GM18907 (cell line): ENCODE data around the gene IFT25.
A peak's percentile ranks its signal among the peaks of the same experiment; 100 is the strongest.
"Not testable (repeated sequence)": the region's sequence is repeated elsewhere in the genome, so short reads cannot be mapped to it uniquely, and the experiment has no call there.

Experiments
- ATAC-seq: cut with Tn5 transposase; IDR thresholded peaks from one replicate; pipeline ENCODE4 v1.9.1; 2021; ENCODE audit warnings: mild to moderate bottlenecking, moderate library complexity; ENCODE audit not compliant: unreplicated experiment

IFT25 gene

DNA sequence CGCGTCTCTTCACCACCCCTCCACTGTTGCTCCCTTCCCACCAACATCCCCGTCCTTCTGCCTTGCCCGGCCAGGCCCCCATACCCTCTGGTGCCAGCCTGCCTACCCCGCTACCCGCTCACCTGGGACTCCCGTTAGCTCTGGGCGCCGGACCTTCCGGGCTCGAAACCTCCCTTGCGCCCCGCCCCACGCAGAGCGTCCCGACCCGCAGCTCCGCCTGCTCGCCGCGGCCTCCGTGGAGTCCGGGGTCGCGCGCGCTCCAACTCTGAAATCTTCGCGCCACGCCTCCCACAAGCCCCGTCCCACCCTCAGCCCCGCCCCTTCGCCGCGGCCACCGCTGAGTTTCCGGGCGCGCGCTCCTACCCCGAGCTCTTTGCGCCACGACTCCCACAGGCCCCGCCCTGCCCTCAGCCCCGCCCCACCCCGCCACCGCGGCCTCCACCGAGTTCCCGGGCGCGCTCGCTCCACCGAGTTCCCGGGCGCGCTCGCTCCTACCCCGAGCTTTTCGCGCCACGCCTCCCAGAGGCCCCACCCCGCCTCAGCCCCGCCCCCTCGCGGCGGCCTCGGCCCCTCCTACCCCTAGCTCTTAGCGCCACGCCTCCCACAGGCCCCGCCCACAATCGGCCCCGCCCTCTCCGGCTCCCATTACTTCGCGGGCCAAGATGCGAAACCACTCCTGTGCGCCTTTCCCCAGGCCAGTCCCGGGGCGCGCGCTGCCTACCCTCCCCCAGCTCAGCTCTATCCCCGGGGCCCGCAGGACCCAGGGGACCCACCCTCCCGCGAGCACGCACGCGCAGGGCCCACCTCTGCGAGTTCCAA lies at the start of gene IFT25:
Gene IFT25 (minus strand): TSS at position 267 of the 819 bp plus-strand sequence. CDS start 5,617 bp downstream, outside the sequence.
- peak; percentile 73 for ATAC-seq

- ATAC-seq, result not testable (repeated sequence)
Observed at GRCh38 chr1:53994516-53994915, 49.0 kb upstream of the IFT25 start.

DNA sequence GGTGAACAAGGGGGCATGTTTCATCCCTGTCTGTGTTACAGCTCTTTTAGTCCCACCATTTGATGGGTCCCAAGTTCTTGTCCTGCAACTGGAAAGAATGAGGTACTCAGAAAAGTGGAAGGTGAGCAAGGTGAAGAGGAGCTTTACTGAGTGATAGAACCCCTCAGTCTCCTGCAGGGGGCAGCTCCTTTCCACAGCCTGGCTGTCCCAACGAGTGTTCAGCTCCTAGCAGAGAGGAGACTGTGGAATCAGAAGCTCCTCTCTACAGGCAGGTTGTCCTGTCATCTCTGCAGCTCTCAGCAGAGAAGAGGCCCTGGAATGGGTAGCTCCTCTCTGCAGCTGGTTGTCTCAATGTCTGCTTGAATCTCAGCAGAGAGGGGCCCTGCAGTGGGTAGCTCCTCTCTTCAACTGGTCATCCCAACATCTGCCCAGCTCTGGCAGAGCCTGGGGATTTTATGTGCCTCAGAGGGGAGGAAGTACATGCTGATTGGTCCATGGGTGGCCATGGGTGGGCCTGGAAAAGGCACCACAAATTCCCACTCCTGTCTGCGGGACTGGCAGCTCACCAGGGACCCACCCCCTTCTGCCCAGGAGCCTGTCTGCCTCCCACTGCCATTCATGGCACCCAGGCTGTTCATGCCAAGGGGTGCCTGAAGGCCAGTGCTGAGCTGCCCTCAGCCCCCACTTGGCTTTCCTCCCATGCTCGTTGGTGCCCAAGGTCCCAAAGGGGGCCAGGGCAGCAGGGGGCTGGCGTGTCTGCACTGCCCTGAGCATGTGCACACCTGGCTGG lies 46.8 kb upstream of the IFT25 start:
- ATAC-seq, result no peak

GRCh38 chr1:53987880-53988279 lies 42.4 kb upstream of the IFT25 start:
- ATAC-seq, result no peak

- ATAC-seq, result no peak
Observed at GRCh38 chr1:53986458-53986857, 41.0 kb upstream of the IFT25 start.

DNA sequence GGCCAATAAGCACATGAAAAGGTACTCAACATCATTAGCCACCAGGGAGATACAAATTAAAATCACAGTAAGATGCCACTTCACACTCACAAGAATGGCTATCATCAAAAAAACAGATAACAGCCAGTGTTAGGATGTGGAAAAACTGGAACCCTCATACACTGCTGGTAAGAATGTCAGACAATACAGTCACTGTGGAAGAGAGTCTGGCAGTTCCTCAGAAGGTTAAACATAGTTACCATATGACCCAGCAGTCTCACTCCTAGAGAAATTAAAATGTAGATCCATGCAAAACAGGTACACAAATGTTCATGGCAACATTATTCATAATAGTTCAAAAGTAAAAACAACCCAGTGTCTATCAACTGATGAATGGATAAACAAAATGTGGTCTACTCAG lies 39.2 kb upstream of the IFT25 start:
- ATAC-seq, result no peak

- no peak for ATAC-seq
Observed at GRCh38 chr1:53982763-53983104, 37.2 kb upstream of the IFT25 start.

DNA sequence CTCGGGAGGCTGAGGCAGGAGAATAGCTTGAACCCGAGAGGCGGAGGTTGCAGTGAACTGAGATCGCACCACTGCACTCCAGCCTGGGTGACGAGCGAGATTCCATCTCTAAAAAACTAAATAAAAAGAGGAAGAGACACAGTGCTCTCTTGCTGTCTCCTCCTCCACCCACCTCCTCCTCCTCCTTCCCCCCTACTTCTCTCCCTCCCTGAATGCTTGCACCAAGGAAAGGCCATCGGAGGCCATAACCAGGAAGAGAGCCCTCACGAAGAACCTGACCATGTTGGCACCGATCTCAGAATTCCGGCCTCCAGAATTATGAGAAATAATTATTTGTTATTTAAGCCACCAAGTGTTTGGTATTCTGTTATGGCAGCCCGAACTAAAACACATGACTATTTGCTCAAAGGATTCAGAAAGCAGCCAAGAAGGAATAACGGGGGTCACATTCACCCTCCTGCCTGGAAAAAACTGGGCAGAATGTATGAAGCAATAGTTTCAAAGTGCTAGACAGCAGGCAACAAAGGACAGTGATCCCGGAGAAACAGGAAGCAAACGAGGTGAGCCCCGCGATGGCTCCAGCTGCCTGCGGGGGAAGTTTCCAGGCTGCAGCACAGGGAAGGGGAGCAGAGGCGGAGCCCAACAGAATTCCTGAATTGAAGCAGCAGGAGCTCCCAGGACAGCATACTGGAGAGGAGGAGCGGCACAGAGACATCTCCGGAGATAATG lies 36.7 kb upstream of the IFT25 start:
- ATAC-seq, result no peak

GRCh38 chr1:53981220-53981619 lies 35.7 kb upstream of the IFT25 start:
- ATAC-seq, result no peak

GRCh38 chr1:53979712-53980450 lies 34.4 kb upstream of the IFT25 start:
- ATAC-seq, result no peak

DNA sequence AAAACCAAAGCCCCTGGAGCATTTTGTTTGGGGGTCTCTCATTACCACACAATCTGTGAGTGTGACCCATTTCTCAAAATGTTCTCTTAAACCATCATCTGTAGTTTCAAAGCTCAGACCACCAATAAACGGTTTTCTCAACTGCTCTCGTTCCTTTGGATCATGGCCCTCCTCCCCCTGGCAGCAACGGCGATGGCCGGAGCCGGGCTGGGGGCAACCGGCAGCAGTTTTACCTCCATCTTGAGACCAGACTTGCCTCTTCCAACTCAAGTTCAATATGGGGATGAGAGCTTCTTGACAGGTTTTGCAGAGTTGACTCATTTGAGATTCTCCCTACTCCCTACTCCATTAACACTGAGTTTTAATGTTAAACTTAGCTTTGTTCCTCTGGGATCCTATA lies 30.4 kb upstream of the IFT25 start:
- ATAC-seq, result no peak

- no peak for ATAC-seq
Observed at GRCh38 chr1:53971718-53972117, 26.2 kb upstream of the IFT25 start.

- ATAC-seq, result not testable (repeated sequence)
Observed at GRCh38 chr1:53969323-53969722, 23.8 kb upstream of the IFT25 start.

DNA sequence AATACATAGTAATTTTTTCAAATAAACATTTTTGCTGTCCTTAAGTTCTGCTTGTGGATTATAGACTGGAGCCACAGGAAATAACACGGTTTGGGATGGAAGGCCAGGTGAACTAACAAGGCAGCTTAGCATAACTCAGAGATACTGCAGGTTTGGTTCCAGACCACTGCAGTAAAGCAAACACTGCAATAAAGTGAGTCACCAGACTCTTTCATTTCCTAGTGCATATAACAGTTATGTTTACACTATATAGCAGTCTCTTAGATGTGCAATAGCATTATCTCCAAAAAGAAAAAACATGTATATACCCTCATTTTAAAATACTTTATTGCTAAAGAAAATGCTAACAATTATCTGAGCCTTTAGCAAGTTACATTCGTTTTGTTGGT lies 22.6 kb upstream of the IFT25 start:
- ATAC-seq, result no peak

- no peak for ATAC-seq
Observed at GRCh38 chr1:53967409-53968124, 22.1 kb upstream of the IFT25 start.

- ATAC-seq, result no peak
Observed at GRCh38 chr1:53966794-53967193, 21.3 kb upstream of the IFT25 start.

- ATAC-seq, result no peak
Observed at GRCh38 chr1:53964109-53964508, 18.6 kb upstream of the IFT25 start.

- no peak for ATAC-seq
Observed at GRCh38 chr1:53963460-53963859, 18.0 kb upstream of the IFT25 start.

DNA sequence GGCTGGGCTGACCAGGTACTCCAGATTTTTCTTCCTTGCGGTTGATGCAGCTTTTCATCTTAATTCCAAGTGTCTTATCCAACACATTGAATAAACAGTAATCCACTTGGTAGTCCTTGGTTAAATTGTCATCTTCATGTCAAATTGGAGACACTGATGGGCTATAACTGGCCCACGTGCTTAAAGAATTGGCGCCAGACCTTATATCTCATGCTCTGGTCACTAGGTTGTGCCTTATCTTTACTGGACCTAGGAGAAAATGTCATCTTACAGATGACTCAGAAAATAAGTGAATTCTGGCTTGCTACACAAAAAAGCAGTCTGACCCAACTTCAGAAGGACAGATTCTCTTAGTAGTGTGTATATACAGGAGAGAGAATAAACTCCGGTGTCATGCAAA lies 16.9 kb upstream of the IFT25 start:
- no peak for ATAC-seq

DNA sequence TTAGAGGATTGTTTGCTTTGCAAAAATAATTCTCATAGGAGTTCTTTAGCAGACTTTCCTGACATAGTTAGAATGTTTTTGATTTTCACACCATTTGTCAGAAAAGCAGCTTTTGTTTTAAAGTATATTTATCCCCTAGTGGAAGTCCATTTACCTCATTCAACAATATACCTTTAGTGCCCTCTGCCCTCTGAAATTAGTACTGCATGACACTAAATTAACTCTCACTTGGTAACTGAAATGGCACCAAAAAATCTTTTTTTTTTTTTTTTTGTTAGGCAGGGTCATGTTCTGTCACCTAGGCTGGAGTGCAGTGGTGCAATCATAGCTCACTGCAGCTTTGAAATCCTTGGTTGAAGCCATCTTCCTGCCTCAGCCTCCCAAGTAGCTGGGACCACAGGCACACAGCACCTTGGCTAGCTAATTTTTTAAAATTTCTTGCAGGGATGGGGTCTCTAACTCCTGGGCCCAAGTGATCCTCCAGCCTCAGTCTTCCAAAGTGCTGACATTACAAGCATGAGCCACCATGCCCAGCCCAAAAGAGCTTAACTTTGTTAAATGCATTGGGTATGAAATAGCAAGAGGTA lies 14.3 kb upstream of the IFT25 start:
- ATAC-seq, result no peak
